Gastroesophageal sphincter (tissue), 3 donors: ENCODE data around the gene TRIM72.

Experiments
- POLR2A ChIP-seq, 2 donors: fragments of 450-650 bp; IDR thresholded peaks; one replicate each; pipeline ENCODE4 v1.6.1; 2017; ENCODE audit warnings: antibody characterized with exemption in 2 of 2, mild to moderate bottlenecking in 2 of 2, moderate library complexity in 1 of 2
- TF ChIP-seq, protein P1 (sequence below), 4 experiments: fragments of 200-600 bp in 2 of 4; fragments of 450-650 bp in 2 of 4; sonication (generic) in 1 of 4; IDR thresholded peaks; one replicate each; pipeline ENCODE4 v1.5.1; 2017 to 2019; ENCODE audit warnings: antibody characterized with exemption in 4 of 4, mild to moderate bottlenecking in 2 of 4, moderate library complexity in 2 of 4

DNA sequence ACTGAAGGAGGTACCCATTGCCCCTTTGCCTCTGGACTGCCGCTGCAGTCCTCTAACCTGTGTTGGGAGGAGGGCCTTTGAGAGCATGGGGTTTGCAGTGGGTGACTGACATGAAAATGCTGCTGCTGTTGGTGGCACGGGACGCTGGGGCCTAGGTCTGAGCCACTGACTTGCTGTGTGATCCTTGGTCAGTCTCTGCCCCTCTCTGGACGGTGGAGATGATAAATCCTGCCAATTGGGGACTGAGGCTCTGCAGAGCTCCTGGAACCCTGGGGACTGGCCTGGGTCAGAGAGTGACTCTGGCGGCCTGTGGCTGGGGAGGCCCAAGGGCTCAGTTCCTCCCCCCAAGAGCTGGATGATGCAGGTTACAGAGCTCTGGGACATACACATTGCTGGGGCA lies 9.1 kb downstream of the TRIM72 start:
- TF ChIP-seq, protein P1, sequence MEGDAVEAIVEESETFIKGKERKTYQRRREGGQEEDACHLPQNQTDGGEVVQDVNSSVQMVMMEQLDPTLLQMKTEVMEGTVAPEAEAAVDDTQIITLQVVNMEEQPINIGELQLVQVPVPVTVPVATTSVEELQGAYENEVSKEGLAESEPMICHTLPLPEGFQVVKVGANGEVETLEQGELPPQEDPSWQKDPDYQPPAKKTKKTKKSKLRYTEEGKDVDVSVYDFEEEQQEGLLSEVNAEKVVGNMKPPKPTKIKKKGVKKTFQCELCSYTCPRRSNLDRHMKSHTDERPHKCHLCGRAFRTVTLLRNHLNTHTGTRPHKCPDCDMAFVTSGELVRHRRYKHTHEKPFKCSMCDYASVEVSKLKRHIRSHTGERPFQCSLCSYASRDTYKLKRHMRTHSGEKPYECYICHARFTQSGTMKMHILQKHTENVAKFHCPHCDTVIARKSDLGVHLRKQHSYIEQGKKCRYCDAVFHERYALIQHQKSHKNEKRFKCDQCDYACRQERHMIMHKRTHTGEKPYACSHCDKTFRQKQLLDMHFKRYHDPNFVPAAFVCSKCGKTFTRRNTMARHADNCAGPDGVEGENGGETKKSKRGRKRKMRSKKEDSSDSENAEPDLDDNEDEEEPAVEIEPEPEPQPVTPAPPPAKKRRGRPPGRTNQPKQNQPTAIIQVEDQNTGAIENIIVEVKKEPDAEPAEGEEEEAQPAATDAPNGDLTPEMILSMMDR (IDR thresholded peaks at IDR 0.05), result no peak
- no peak for TF ChIP-seq POLR2A (IDR thresholded peaks at IDR 0.05)
